GM12878 (cell line): ENCODE data around the gene STYXL2.

Experiments used
- CBFB ChIP-seq: IDR thresholded peaks from 2 replicates; pipeline ENCODE4 v1.6.1; 2016; ENCODE audit warnings: antibody characterized with exemption, low read depth
- MYC ChIP-seq: IDR thresholded peaks from 2 replicates; pipeline ENCODE4 v1.6.1; 2011; ENCODE audit warnings: mild to moderate bottlenecking, low read length, moderate library complexity, inconsistent platforms; ENCODE audit not compliant: insufficient read depth, insufficient replicate concordance, insufficient read length, severe bottlenecking
- RAD21 ChIP-seq: IDR thresholded peaks from 2 replicates; pipeline ENCODE4 v1.6.1; 2011; ENCODE audit warnings: mild to moderate bottlenecking, low read depth, low read length, moderate library complexity; ENCODE audit not compliant: insufficient read depth
- TCF12 ChIP-seq: IDR thresholded peaks from 2 replicates; pipeline ENCODE4 v1.6.1; 2011; ENCODE audit warnings: low read depth, mild to moderate bottlenecking, low read length
- TF ChIP-seq, protein P1 (sequence below): IDR thresholded peaks from 2 replicates; pipeline ENCODE4 v1.6.1; 2012; ENCODE audit warnings: low read depth, low read length, improper control_type of control experiment
- TF ChIP-seq, protein P2 (sequence below): IDR thresholded peaks from 2 replicates; pipeline ENCODE4 v1.6.1; 2012; ENCODE audit warnings: low read depth, low read length, improper control_type of control experiment
- TF ChIP-seq, protein P3 (sequence below): fragments of 450-650 bp; formaldehyde crosslinking; IDR thresholded peaks from 2 replicates; pipeline ENCODE4 v1.5.0; 2022; ENCODE audit warnings: mild to moderate bottlenecking, missing genetic modification characterization
- TF ChIP-seq, protein P4 (sequence below): fragments of 150-350 bp; IDR thresholded peaks from 2 replicates; pipeline ENCODE4 v1.6.1; 2016; ENCODE audit warnings: low read depth, low read length
- TF ChIP-seq, protein P5 (sequence below): fragments of 450-650 bp; formaldehyde crosslinking; IDR thresholded peaks from 2 replicates; pipeline ENCODE4 v1.4.0; 2020; ENCODE audit warnings: mild to moderate bottlenecking, moderate library complexity
- TF ChIP-seq, protein P6 (sequence below), 3 experiments: IDR thresholded peaks in 2 of 3; conservative IDR thresholded peaks in 1 of 3; 2 replicates each; pipeline ENCODE4 v1.5.1; 2011; ENCODE audit warnings: low read depth in 3 of 3, low read length in 3 of 3, mild to moderate bottlenecking in 3 of 3, control low read depth in 2 of 3, moderate library complexity in 2 of 3, inconsistent platforms in 1 of 3, mixed read lengths in 1 of 3; ENCODE audit not compliant: control insufficient read depth in 2 of 3, insufficient read depth in 1 of 3; ENCODE audit errors: extremely low read depth in 1 of 3
- TF ChIP-seq, protein P7 (sequence below): IDR thresholded peaks from 2 replicates; pipeline ENCODE4 v1.6.1; 2012; ENCODE audit warnings: low read depth, low read length, improper control_type of control experiment
- TF ChIP-seq, protein P8 (sequence below): fragments of 450-650 bp; IDR thresholded peaks from 2 replicates; pipeline ENCODE4 v1.6.1; 2017; ENCODE audit warnings: mild to moderate bottlenecking

DNA sequence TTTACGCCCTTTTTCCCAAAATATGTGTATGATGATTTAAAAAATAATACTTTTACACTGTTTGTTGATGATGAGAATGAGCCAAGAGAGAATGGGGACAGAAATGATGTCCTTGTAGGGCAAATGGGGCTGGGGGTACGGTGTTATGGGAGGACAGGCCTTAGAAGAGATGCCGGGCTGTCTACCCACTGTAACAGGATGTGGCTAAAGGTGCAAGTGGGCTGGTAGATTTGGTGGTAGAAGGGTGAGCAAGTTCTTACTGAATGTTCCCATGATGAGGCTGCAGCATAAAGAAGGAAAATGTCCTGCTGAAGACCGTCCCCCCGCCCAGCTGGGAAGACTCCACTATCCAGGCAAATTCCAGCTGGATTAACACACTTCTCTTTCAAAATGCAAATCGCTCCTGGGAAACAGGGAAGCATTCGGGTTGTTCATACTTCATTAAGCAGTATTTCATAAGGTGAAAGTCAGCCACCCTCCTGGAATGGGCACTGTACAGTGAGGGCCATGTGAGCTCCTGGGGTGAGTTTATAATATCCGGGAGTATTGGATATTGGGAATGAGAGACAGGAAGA is 17.7 kb upstream of the STYXL2 start:
- TF ChIP-seq, protein P1, sequence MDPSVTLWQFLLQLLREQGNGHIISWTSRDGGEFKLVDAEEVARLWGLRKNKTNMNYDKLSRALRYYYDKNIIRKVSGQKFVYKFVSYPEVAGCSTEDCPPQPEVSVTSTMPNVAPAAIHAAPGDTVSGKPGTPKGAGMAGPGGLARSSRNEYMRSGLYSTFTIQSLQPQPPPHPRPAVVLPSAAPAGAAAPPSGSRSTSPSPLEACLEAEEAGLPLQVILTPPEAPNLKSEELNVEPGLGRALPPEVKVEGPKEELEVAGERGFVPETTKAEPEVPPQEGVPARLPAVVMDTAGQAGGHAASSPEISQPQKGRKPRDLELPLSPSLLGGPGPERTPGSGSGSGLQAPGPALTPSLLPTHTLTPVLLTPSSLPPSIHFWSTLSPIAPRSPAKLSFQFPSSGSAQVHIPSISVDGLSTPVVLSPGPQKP, result no peak
- TF ChIP-seq, protein P2, sequence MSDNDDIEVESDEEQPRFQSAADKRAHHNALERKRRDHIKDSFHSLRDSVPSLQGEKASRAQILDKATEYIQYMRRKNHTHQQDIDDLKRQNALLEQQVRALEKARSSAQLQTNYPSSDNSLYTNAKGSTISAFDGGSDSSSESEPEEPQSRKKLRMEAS, result no peak
- TF ChIP-seq, protein P3, sequence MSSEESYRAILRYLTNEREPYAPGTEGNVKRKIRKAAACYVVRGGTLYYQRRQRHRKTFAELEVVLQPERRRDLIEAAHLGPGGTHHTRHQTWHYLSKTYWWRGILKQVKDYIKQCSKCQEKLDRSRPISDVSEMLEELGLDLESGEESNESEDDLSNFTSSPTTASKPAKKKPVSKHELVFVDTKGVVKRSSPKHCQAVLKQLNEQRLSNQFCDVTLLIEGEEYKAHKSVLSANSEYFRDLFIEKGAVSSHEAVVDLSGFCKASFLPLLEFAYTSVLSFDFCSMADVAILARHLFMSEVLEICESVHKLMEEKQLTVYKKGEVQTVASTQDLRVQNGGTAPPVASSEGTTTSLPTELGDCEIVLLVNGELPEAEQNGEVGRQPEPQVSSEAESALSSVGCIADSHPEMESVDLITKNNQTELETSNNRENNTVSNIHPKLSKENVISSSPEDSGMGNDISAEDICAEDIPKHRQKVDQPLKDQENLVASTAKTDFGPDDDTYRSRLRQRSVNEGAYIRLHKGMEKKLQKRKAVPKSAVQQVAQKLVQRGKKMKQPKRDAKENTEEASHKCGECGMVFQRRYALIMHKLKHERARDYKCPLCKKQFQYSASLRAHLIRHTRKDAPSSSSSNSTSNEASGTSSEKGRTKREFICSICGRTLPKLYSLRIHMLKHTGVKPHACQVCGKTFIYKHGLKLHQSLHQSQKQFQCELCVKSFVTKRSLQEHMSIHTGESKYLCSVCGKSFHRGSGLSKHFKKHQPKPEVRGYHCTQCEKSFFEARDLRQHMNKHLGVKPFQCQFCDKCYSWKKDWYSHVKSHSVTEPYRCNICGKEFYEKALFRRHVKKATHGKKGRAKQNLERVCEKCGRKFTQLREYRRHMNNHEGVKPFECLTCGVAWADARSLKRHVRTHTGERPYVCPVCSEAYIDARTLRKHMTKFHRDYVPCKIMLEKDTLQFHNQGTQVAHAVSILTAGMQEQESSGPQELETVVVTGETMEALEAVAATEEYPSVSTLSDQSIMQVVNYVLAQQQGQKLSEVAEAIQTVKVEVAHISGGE (CRISPR knock-in tag), result no peak
- TF ChIP-seq MYC (no peak), TCF12 (no peak), RAD21 (no peak), CBFB (no peak)
- TF ChIP-seq, protein P4, sequence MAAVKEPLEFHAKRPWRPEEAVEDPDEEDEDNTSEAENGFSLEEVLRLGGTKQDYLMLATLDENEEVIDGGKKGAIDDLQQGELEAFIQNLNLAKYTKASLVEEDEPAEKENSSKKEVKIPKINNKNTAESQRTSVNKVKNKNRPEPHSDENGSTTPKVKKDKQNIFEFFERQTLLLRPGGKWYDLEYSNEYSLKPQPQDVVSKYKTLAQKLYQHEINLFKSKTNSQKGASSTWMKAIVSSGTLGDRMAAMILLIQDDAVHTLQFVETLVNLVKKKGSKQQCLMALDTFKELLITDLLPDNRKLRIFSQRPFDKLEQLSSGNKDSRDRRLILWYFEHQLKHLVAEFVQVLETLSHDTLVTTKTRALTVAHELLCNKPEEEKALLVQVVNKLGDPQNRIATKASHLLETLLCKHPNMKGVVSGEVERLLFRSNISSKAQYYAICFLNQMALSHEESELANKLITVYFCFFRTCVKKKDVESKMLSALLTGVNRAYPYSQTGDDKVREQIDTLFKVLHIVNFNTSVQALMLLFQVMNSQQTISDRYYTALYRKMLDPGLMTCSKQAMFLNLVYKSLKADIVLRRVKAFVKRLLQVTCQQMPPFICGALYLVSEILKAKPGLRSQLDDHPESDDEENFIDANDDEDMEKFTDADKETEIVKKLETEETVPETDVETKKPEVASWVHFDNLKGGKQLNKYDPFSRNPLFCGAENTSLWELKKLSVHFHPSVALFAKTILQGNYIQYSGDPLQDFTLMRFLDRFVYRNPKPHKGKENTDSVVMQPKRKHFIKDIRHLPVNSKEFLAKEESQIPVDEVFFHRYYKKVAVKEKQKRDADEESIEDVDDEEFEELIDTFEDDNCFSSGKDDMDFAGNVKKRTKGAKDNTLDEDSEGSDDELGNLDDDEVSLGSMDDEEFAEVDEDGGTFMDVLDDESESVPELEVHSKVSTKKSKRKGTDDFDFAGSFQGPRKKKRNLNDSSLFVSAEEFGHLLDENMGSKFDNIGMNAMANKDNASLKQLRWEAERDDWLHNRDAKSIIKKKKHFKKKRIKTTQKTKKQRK, result no peak
- TF ChIP-seq, protein P5, sequence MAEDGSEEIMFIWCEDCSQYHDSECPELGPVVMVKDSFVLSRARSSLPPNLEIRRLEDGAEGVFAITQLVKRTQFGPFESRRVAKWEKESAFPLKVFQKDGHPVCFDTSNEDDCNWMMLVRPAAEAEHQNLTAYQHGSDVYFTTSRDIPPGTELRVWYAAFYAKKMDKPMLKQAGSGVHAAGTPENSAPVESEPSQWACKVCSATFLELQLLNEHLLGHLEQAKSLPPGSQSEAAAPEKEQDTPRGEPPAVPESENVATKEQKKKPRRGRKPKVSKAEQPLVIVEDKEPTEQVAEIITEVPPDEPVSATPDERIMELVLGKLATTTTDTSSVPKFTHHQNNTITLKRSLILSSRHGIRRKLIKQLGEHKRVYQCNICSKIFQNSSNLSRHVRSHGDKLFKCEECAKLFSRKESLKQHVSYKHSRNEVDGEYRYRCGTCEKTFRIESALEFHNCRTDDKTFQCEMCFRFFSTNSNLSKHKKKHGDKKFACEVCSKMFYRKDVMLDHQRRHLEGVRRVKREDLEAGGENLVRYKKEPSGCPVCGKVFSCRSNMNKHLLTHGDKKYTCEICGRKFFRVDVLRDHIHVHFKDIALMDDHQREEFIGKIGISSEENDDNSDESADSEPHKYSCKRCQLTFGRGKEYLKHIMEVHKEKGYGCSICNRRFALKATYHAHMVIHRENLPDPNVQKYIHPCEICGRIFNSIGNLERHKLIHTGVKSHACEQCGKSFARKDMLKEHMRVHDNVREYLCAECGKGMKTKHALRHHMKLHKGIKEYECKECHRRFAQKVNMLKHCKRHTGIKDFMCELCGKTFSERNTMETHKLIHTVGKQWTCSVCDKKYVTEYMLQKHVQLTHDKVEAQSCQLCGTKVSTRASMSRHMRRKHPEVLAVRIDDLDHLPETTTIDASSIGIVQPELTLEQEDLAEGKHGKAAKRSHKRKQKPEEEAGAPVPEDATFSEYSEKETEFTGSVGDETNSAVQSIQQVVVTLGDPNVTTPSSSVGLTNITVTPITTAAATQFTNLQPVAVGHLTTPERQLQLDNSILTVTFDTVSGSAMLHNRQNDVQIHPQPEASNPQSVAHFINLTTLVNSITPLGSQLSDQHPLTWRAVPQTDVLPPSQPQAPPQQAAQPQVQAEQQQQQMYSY (CRISPR knock-in tag), result no peak
- TF ChIP-seq, protein P6, sequence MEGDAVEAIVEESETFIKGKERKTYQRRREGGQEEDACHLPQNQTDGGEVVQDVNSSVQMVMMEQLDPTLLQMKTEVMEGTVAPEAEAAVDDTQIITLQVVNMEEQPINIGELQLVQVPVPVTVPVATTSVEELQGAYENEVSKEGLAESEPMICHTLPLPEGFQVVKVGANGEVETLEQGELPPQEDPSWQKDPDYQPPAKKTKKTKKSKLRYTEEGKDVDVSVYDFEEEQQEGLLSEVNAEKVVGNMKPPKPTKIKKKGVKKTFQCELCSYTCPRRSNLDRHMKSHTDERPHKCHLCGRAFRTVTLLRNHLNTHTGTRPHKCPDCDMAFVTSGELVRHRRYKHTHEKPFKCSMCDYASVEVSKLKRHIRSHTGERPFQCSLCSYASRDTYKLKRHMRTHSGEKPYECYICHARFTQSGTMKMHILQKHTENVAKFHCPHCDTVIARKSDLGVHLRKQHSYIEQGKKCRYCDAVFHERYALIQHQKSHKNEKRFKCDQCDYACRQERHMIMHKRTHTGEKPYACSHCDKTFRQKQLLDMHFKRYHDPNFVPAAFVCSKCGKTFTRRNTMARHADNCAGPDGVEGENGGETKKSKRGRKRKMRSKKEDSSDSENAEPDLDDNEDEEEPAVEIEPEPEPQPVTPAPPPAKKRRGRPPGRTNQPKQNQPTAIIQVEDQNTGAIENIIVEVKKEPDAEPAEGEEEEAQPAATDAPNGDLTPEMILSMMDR (IDR thresholded peaks at IDR 0.05 in 2 of 3, conservative IDR thresholded peaks at IDR 0.05 in 1 of 3; ENCODE audit: control insufficient read depth in 2 of 3, extremely low read depth in 1 of 3, insufficient read depth in 1 of 3, low read depth in 3 of 3, low read length in 3 of 3), result no peak
- TF ChIP-seq, protein P7, sequence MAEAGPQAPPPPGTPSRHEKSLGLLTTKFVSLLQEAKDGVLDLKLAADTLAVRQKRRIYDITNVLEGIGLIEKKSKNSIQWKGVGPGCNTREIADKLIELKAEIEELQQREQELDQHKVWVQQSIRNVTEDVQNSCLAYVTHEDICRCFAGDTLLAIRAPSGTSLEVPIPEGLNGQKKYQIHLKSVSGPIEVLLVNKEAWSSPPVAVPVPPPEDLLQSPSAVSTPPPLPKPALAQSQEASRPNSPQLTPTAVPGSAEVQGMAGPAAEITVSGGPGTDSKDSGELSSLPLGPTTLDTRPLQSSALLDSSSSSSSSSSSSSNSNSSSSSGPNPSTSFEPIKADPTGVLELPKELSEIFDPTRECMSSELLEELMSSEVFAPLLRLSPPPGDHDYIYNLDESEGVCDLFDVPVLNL, result no peak
- TF ChIP-seq, protein P8, sequence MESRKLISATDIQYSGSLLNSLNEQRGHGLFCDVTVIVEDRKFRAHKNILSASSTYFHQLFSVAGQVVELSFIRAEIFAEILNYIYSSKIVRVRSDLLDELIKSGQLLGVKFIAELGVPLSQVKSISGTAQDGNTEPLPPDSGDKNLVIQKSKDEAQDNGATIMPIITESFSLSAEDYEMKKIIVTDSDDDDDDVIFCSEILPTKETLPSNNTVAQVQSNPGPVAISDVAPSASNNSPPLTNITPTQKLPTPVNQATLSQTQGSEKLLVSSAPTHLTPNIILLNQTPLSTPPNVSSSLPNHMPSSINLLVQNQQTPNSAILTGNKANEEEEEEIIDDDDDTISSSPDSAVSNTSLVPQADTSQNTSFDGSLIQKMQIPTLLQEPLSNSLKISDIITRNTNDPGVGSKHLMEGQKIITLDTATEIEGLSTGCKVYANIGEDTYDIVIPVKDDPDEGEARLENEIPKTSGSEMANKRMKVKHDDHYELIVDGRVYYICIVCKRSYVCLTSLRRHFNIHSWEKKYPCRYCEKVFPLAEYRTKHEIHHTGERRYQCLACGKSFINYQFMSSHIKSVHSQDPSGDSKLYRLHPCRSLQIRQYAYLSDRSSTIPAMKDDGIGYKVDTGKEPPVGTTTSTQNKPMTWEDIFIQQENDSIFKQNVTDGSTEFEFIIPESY, result no peak
